ENCODE measurements around the gene CUEDC1.

Gene CUEDC1

GRCh38 chr17:57916925-57917858 is 38.0 kb downstream of the CUEDC1 start:
- DNase-seq: peak in 23 of 58 donors; percentile 18 to 75 (median 63)

GRCh38 chr17:57915985-57916757 is 39.0 kb downstream of the CUEDC1 start:
- peak in 34 of 58 donors; percentile 18 to 76 (median 48) for DNase-seq

GRCh38 chr17:57915544-57915943 is 39.7 kb downstream of the CUEDC1 start:
- peak in 1 of 58 donors; percentile 24 for DNase-seq

GRCh38 chr17:57914273-57915142 is 40.7 kb downstream of the CUEDC1 start:
- no peak for DNase-seq

GRCh38 chr17:57913575-57914272 is 41.5 kb downstream of the CUEDC1 start:
- DNase-seq: peak in 4 of 58 donors; percentile 28 to 43 (median 35)

GRCh38 chr17:57911834-57912673 is 43.2 kb downstream of the CUEDC1 start:
- peak in 55 of 58 donors; percentile 38 to 97 (median 87) for DNase-seq

GRCh38 chr17:57910462-57911420 is 44.5 kb downstream of the CUEDC1 start:
- DNase-seq: no peak

- DNase-seq: no peak
Measured at GRCh38 chr17:57909551-57909950, 45.7 kb downstream of the CUEDC1 start.

- no peak for DNase-seq
Measured at GRCh38 chr17:57908278-57908677, 46.9 kb downstream of the CUEDC1 start.

- peak in 51 of 58 donors; percentile 29 to 93 (median 77) for DNase-seq
Measured at GRCh38 chr17:57906910-57907309, 48.3 kb downstream of the CUEDC1 start.

- DNase-seq: no peak
Measured at GRCh38 chr17:57905875-57906455, 49.2 kb downstream of the CUEDC1 start.

- no peak for DNase-seq
Measured at GRCh38 chr17:57903961-57904360, 51.3 kb downstream of the CUEDC1 start.

- DNase-seq: peak in 51 of 58 donors; percentile 30 to 90 (median 74)
Measured at GRCh38 chr17:57902800-57903759, 52.1 kb downstream of the CUEDC1 start.

GRCh38 chr17:57902117-57902799 is 53.0 kb downstream of the CUEDC1 start:
- no peak for DNase-seq

GRCh38 chr17:57900991-57901743 is 54.0 kb downstream of the CUEDC1 start:
- DNase-seq: no peak

Measured in anterior cingulate cortex (tissue), 58 donors.